ENCODE measurements around the gene GART.

The GART gene

GRCh38 chr21:33572350-33572749 is 30.4 kb upstream of the GART start:
- TF ChIP-seq PAX5 (IDR thresholded peaks at IDR 0.05; ENCODE audit: insufficient read depth, low read length, severe bottlenecking): no peak
- TF ChIP-seq POLR2AphosphoS5 (IDR thresholded peaks at IDR 0.05; ENCODE audit: low read depth, low read length): no peak
- no peak for TF ChIP-seq TAF1 (IDR thresholded peaks at IDR 0.05; ENCODE audit: low read depth, low read length)
- no peak for TF ChIP-seq POU2F2 (IDR thresholded peaks at IDR 0.05; ENCODE audit: low read depth, low read length)
- no peak for TF ChIP-seq POLR2A (IDR thresholded peaks at IDR 0.05; ENCODE audit: low read depth, low read length)
- TF ChIP-seq SPI1 (IDR thresholded peaks at IDR 0.05; ENCODE audit: low read depth, low read length): no peak
- no peak for FAIRE-seq

GRCh38 chr21:33569991-33570390 is 28.1 kb upstream of the GART start:
- DNase-seq (ENCODE audit: insufficient read length, low spot score) (no peak), FAIRE-seq (no peak)
- TF ChIP-seq PAX5 (IDR thresholded peaks at IDR 0.05; ENCODE audit: insufficient read depth, low read length, severe bottlenecking) (no peak), POLR2A (IDR thresholded peaks at IDR 0.05; ENCODE audit: low read depth, low read length) (no peak)

More at GRCh38 chr21:33572350-33572749, 30.4 kb upstream of the GART start:
- no peak for DNase-seq (ENCODE audit: insufficient read length, low spot score)

- TF ChIP-seq POLR2AphosphoS5 (IDR thresholded peaks at IDR 0.05; ENCODE audit: low read depth, low read length) (no peak), SPI1 (IDR thresholded peaks at IDR 0.05; ENCODE audit: low read depth, low read length) (no peak), POU2F2 (IDR thresholded peaks at IDR 0.05; ENCODE audit: low read depth, low read length) (no peak), PAX5 (IDR thresholded peaks at IDR 0.05; ENCODE audit: insufficient read depth, low read length, severe bottlenecking) (no peak), TAF1 (IDR thresholded peaks at IDR 0.05; ENCODE audit: low read depth, low read length) (no peak), POLR2A (IDR thresholded peaks at IDR 0.05; ENCODE audit: low read depth, low read length) (no peak)
- FAIRE-seq: no peak
- DNase-seq (ENCODE audit: insufficient read length, low spot score): no peak
Measured at GRCh38 chr21:33568448-33568847, 26.5 kb upstream of the GART start.

- FAIRE-seq (no peak), DNase-seq (ENCODE audit: insufficient read length, low spot score) (no peak)
- TF ChIP-seq POLR2A (IDR thresholded peaks at IDR 0.05; ENCODE audit: low read depth, low read length) (no peak), PAX5 (IDR thresholded peaks at IDR 0.05; ENCODE audit: insufficient read depth, low read length, severe bottlenecking) (no peak), TAF1 (IDR thresholded peaks at IDR 0.05; ENCODE audit: low read depth, low read length) (no peak), SPI1 (IDR thresholded peaks at IDR 0.05; ENCODE audit: low read depth, low read length) (no peak), POLR2AphosphoS5 (IDR thresholded peaks at IDR 0.05; ENCODE audit: low read depth, low read length) (no peak), POU2F2 (IDR thresholded peaks at IDR 0.05; ENCODE audit: low read depth, low read length) (no peak)
Measured at GRCh38 chr21:33567914-33568313, 26.0 kb upstream of the GART start.

GRCh38 chr21:33566514-33566913 is 24.6 kb upstream of the GART start:
- no peak for FAIRE-seq
- TF ChIP-seq POLR2A (IDR thresholded peaks at IDR 0.05; ENCODE audit: low read depth, low read length) (no peak), TAF1 (IDR thresholded peaks at IDR 0.05; ENCODE audit: low read depth, low read length) (no peak), PAX5 (IDR thresholded peaks at IDR 0.05; ENCODE audit: insufficient read depth, low read length, severe bottlenecking) (no peak), POLR2AphosphoS5 (IDR thresholded peaks at IDR 0.05; ENCODE audit: low read depth, low read length) (no peak), POU2F2 (IDR thresholded peaks at IDR 0.05; ENCODE audit: low read depth, low read length) (no peak), SPI1 (IDR thresholded peaks at IDR 0.05; ENCODE audit: low read depth, low read length) (no peak)
- no peak for DNase-seq (ENCODE audit: insufficient read length, low spot score)

- TF ChIP-seq POLR2AphosphoS5 (IDR thresholded peaks at IDR 0.05; ENCODE audit: low read depth, low read length): 0 out of 2 replicates have a peak, but pooled peaks have one; percentile 27
- no peak for TF ChIP-seq PAX5 (IDR thresholded peaks at IDR 0.05; ENCODE audit: insufficient read depth, low read length, severe bottlenecking)
- TF ChIP-seq POLR2A (IDR thresholded peaks at IDR 0.05; ENCODE audit: low read depth, low read length): 0 out of 2 replicates have a peak, but pooled peaks have one; percentile 43
- no peak for DNase-seq (ENCODE audit: insufficient read length, low spot score)
- peak; percentile 51 for FAIRE-seq
Measured at GRCh38 chr21:33562389-33562788, 20.5 kb upstream of the GART start.

- no peak for FAIRE-seq
- TF ChIP-seq SPI1 (IDR thresholded peaks at IDR 0.05; ENCODE audit: low read depth, low read length) (no peak), POLR2A (IDR thresholded peaks at IDR 0.05; ENCODE audit: low read depth, low read length) (no peak)
Measured at GRCh38 chr21:33561373-33561772, 19.5 kb upstream of the GART start.

GRCh38 chr21:33560965-33561364 is 19.0 kb upstream of the GART start:
- no peak for DNase-seq (ENCODE audit: insufficient read length, low spot score)
- TF ChIP-seq TAF1 (IDR thresholded peaks at IDR 0.05; ENCODE audit: low read depth, low read length) (no peak), SPI1 (IDR thresholded peaks at IDR 0.05; ENCODE audit: low read depth, low read length) (no peak), POU2F2 (IDR thresholded peaks at IDR 0.05; ENCODE audit: low read depth, low read length) (no peak), POLR2AphosphoS5 (IDR thresholded peaks at IDR 0.05; ENCODE audit: low read depth, low read length) (no peak; the same call in 1 of the 2 replicates), POLR2A (IDR thresholded peaks at IDR 0.05; ENCODE audit: low read depth, low read length) (no peak), PAX5 (IDR thresholded peaks at IDR 0.05; ENCODE audit: insufficient read depth, low read length, severe bottlenecking) (no peak)
- no peak for FAIRE-seq

More at GRCh38 chr21:33561373-33561772, 19.5 kb upstream of the GART start:
- no peak for DNase-seq (ENCODE audit: insufficient read length, low spot score)

- peak; percentile 37; the same call in 1 of the 2 replicates for TF ChIP-seq POLR2AphosphoS5 (IDR thresholded peaks at IDR 0.05; ENCODE audit: low read depth, low read length)
- TF ChIP-seq SPI1 (IDR thresholded peaks at IDR 0.05; ENCODE audit: low read depth, low read length): no peak
- no peak for DNase-seq (ENCODE audit: insufficient read length, low spot score)
- no peak for FAIRE-seq
Measured at GRCh38 chr21:33559813-33560212, 17.9 kb upstream of the GART start.

- TF ChIP-seq POLR2A (IDR thresholded peaks at IDR 0.05; ENCODE audit: low read depth, low read length) (no peak), POU2F2 (IDR thresholded peaks at IDR 0.05; ENCODE audit: low read depth, low read length) (no peak), TAF1 (IDR thresholded peaks at IDR 0.05; ENCODE audit: low read depth, low read length) (no peak), PAX5 (IDR thresholded peaks at IDR 0.05; ENCODE audit: insufficient read depth, low read length, severe bottlenecking) (no peak), SPI1 (IDR thresholded peaks at IDR 0.05; ENCODE audit: low read depth, low read length) (no peak), POLR2AphosphoS5 (IDR thresholded peaks at IDR 0.05; ENCODE audit: low read depth, low read length) (no peak)
- peak; percentile 52 for FAIRE-seq
- no peak for DNase-seq (ENCODE audit: insufficient read length, low spot score)
Measured at GRCh38 chr21:33558777-33559421, 17.0 kb upstream of the GART start.

All from GM12891 (cell line).